ENCODE data around the gene DCST2.

DNA sequence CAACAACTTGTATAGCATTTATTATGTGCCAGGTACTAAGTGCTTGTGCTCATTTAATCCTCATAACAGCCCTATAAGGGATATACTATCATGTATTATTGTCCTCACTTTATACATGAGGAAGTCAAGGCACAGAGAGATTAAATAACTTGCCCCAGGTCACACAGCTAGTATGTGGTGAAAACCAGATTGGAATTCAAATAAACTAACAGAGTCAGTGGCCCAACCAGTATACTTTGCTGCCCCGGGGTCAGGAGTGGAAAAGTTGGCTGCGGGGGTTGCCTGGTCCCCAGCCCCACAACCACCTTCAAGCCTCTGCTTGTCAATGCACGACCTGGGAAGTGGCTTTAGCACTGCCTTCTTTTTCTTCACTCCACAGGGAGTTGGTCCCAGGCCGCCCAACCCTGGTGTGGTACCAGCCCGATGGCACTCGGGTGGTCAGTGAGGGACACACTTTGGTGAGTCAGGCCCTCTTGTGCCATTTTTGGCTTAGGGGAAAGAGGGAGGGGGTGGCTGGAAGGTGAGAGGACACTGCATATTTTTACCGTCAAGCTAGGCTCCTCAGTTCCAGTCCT lies 20.0 kb upstream of the DCST2 start:
- TF ChIP-seq CTCF (IDR thresholded peaks at IDR 0.05): no peak
- no peak for TF ChIP-seq CBX2 (IDR thresholded peaks at IDR 0.05; ENCODE audit: borderline replicate concordance, low read depth)
- no peak for TF ChIP-seq NR3C1 (IDR thresholded peaks at IDR 0.05)
- no peak for TF ChIP-seq RCOR1 (IDR thresholded peaks at IDR 0.05; ENCODE audit: low read depth, low read length)
- no peak for TF ChIP-seq ZSCAN20 (CRISPR knock-in tag; IDR thresholded peaks at IDR 0.05)
- TF ChIP-seq HMGXB4 (CRISPR knock-in tag; IDR thresholded peaks at IDR 0.05; ENCODE audit: borderline replicate concordance): no peak
- TF ChIP-seq NPAS2 (CRISPR knock-in tag; IDR thresholded peaks at IDR 0.05; ENCODE audit: borderline replicate concordance): no peak
- TF ChIP-seq POLR2A (IDR thresholded peaks at IDR 0.05; ENCODE audit: low read length): no peak
- no peak for TF ChIP-seq FOSL2 (IDR thresholded peaks at IDR 0.05)
- no peak for TF ChIP-seq FOSL2 (CRISPR knock-in tag; IDR thresholded peaks at IDR 0.05)
- TF ChIP-seq CBX8 (IDR thresholded peaks at IDR 0.05): no peak
- no peak for TF ChIP-seq CHD4 (IDR thresholded peaks at IDR 0.05; ENCODE audit: borderline replicate concordance)

All from A549 (cell line).